AG04450 (cell line): ENCODE results near the gene CETN1. TPM values are rescaled to one million over a fixed set of nuclear protein-coding genes. Genes with fewer than 3 reads are reported as not detected.

Source experiments
- CTCF ChIA-PET: fragments of 300-600, 350-600 bp; formaldehyde crosslinking; extraction: SDS; loops from one replicate; lab custom pipeline; 2022; ENCODE audit warnings: antibody characterized with exemption, inconsistent platforms; lab: Charles Lee
- POLR2A ChIA-PET: fragments of 350-600 bp; formaldehyde crosslinking; extraction: SDS; loops from one replicate; lab custom pipeline; 2021; ENCODE audit warnings: antibody characterized with exemption, inconsistent platforms; lab: Yijun Ruan, JAX
- DNase-seq: peaks from one replicate; pipeline ENCODE4 v3.0.0-alpha.2; 2011; ENCODE audit warnings: low read depth, low spot score
- H3K27ac ChIP-seq: one replicate; pipeline ENCODE4 v1.5.1; 2012; ENCODE audit warnings: low read depth, low read length, control low read depth
- H3K27me3 ChIP-seq: one replicate; pipeline ENCODE4 v1.6.0; 2012; ENCODE audit warnings: low read length; ENCODE audit not compliant: control insufficient read depth, insufficient read depth
- H3K4me3 ChIP-seq: 2 replicates; pipeline ENCODE4 v1.5.1; 2011; ENCODE audit warnings: mild to moderate bottlenecking, low read depth, low read length, control low read depth
- H3K9me3 ChIP-seq: 2 replicates; pipeline ENCODE4 v1.5.1; 2012; ENCODE audit warnings: low read length; ENCODE audit not compliant: control insufficient read depth, insufficient read depth
- CTCF ChIP-seq: IDR thresholded peaks from 2 replicates; pipeline ENCODE4 v1.5.1; 2011; ENCODE audit warnings: low read depth, low read length, control low read depth, inconsistent platforms
- polyA minus RNA-seq: library from RNA; depleted of rRNA, polyadenylated mRNA; stranded (reverse); fragments of >200 nt; gene quantifications from 2 replicates; pipeline ENCODE4 v1.2.3, GENCODE V29; 2011; rRNA and poly(A)+ RNA removed
- polyA plus RNA-seq: library from polyadenylated mRNA; depleted of rRNA; stranded (reverse); fragments of >200 nt; gene quantifications from 2 replicates; pipeline ENCODE4 v1.2.3, GENCODE V29; 2011; rRNA removed

Gene CETN1
- polyA plus RNA-seq (not detected in 2 replicates), polyA minus RNA-seq (not detected in 2 replicates)

GRCh38 chr18:580154-580553 is at the start of gene CETN1:
Gene CETN1 (plus strand): TSS chr18:580380. CDS start chr18:580409, 29 bp downstream.
- POLR2A ChIA-PET: no interaction called here
- Histone ChIP-seq H3K9me3 (peaks cover 3% of the 10 kb centered on the region; the same call in 1 of the 2 replicates), H3K27ac (no peak within 1 kb of the TSS), H3K4me3 (no peak within 1 kb of the TSS), H3K27me3 (peaks cover 15% of the 10 kb centered on the region)
- CTCF ChIA-PET: no interaction called here
- no peak for DNase-seq
- no peak for TF ChIP-seq CTCF

DNA sequence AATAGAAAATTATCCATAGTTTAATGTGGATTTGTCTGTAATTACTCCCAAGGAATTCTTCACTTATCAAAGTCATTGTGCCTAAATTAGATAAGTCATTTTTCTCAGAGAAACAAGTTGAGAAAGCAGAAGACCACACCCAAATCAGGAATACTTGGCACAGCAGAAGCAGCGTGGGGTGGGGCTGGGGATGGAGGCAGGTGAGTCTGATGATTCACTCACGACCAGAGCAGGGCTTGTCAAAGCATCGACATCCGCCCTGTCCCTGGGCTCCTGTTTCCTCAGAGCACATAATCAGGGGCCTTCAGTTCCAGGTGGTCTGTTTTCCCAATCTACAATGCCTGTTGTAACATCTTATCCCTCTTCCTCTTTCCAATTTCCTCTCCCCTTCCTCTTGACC is 48.2 kb upstream of the CETN1 start:
- TF ChIP-seq CTCF: no peak
- Histone ChIP-seq H3K9me3 (no peaks in the 10 kb centered on the region), H3K27ac (no peak overlapping the region), H3K27me3 (no peaks in the 10 kb centered on the region), H3K4me3 (no peak overlapping the region)
- ChIA-PET CTCF (no interaction called here), POLR2A (no interaction called here)
- DNase-seq: no peak

- Histone ChIP-seq H3K27ac (no peak overlapping the region), H3K4me3 (no peak overlapping the region), H3K9me3 (no peaks in the 10 kb centered on the region), H3K27me3 (no peaks in the 10 kb centered on the region)
- ChIA-PET CTCF (no interaction called here), POLR2A (no interaction called here)
- TF ChIP-seq CTCF: no peak
- no peak for DNase-seq
Measured at GRCh38 chr18:532632-533031, 47.5 kb upstream of the CETN1 start.

DNA sequence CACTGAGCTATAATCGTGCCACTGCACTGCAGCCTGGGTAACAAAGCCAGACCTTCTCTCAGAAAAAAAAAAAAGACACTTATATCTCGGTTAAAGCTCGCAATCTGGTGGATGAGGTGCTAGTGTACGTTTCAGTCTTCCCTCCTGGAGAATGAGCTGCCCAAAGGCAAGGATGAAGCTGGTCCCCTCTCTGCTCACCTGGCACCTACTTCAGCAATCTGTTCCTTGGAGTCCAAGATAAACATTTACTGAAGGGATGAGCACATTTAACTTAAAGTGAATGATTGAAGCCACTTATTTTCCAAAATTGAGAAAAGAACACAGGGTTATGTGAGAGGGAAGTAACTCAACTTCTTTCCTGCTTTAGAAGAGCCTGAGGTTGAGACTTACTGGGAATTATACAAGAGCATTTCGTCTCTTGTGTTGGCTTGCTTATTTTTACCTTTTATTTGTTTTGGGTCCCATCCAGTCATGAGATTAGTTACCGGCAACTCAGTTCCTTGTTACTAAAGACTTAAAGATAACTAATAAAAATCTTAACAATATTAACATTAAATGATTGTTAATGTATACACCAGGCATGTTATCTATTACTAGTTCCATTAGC is 46.1 kb upstream of the CETN1 start:
- ChIA-PET CTCF (no interaction called here), POLR2A (no interaction called here)
- no peaks in the 10 kb centered on the region for H3K27me3 ChIP-seq

More for the DNA sequence above, 46.1 kb upstream of the CETN1 start:
- H3K4me3 ChIP-seq: no peak overlapping the region
- TF ChIP-seq CTCF: no peak
- H3K27ac ChIP-seq: no peak overlapping the region
- H3K9me3 ChIP-seq: no peaks in the 10 kb centered on the region
- DNase-seq: no peak
